Fibroblast of skin of abdomen (primary cell): ENCODE results near the gene HECA.
"Not testable (repeated sequence)": the region's sequence is repeated elsewhere in the genome, so short reads cannot be mapped to it uniquely, and the experiment has no call there.

Experiments
- DNase-seq: peaks from one replicate; pipeline ENCODE4 v3.0.0-alpha.2; 2013

Gene HECA

GRCh38 chr6:139165324-139165723 lies 30.4 kb downstream of the HECA start:
- no peak for DNase-seq

DNA sequence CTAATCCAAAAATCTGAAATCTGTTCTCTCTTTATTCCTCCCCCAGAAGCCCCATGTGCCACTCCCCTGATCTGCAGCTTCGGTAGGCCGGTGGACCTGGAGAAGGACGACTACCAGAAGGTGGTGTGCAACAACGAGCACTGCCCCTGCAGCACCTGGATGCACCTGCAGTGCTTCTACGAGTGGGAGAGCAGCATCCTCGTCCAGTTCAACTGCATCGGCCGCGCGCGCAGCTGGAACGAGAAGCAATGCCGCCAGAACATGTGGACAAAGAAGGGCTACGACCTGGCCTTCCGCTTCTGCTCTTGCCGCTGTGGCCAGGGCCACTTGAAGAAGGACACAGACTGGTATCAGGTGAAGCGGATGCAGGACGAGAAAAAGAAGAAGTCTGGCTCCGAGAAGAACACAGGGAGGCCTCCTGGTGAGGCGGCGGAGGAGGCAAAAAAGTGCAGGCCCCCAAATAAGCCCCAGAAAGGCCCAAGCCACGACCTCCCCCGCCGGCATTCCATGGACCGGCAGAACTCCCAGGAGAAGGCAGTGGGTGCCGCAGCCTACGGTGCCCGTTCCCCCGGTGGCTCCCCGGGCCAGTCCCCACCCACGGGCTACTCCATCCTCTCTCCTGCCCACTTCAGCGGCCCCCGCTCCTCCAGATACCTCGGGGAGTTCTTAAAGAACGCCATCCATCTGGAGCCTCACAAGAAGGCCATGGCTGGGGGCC lies 31.5 kb downstream of the HECA start:
- DNase-seq, result no peak

DNA sequence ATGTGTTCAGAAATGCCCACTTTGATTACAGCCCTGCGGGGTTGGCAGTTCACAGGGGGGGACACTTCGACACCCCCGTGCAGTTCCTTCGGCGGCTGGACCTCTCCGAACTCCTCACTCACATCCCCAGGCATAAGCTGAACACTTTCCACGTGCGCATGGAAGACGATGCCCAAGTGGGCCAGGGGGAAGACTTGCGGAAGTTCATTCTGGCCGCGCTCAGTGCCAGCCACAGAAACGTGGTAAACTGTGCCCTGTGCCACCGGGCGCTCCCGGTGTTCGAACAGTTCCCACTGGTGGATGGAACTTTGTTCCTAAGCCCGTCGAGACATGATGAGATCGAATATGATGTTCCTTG lies 32.1 kb downstream of the HECA start:
- DNase-seq, result no peak

GRCh38 chr6:139172151-139172550 lies 37.3 kb downstream of the HECA start:
- no peak for DNase-seq

DNA sequence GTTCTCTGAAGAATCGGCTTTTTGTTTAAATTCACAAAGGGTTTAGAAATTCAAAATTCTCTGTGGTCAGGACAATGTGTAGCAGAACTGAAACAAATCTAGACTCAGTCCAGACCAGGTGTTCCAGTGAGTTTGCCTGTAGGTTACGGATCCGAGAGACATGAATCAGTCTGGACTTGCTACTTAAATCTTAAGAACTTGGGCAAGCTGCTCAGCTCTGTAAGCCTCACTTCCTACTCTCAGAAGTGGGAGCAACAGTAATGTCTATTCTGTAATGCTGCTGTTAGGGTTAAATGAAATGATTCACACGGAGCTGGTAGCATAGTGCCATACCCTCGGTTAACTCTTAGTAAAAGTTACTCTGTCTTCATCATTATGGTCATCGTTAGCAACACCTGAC lies 37.7 kb downstream of the HECA start:
- DNase-seq, result no peak

DNA sequence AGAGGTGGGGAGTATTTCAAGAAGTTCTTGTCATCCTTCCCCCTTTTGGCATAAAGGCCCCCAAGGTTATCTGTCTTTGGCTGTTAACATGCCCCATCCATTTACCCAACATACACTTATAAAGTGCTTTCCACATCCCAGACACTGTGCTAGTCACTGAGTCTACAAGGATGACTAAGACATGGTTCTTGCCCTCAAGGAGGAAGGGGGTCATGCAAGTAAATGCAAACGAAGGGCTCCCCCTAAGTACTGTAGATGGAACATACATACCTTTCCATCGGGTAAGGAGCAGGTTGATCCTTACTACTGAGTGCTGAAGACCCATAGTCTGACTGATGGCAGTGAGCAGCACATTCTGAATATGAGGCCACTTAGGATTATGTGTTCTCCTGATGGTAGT lies 38.3 kb downstream of the HECA start:
- no peak for DNase-seq

- DNase-seq, result no peak
These were observed 38.9 kb downstream of the HECA start for GRCh38 chr6:139173822-139174221.

GRCh38 chr6:139174961-139175360 lies 40.1 kb downstream of the HECA start:
- DNase-seq, result no peak

DNA sequence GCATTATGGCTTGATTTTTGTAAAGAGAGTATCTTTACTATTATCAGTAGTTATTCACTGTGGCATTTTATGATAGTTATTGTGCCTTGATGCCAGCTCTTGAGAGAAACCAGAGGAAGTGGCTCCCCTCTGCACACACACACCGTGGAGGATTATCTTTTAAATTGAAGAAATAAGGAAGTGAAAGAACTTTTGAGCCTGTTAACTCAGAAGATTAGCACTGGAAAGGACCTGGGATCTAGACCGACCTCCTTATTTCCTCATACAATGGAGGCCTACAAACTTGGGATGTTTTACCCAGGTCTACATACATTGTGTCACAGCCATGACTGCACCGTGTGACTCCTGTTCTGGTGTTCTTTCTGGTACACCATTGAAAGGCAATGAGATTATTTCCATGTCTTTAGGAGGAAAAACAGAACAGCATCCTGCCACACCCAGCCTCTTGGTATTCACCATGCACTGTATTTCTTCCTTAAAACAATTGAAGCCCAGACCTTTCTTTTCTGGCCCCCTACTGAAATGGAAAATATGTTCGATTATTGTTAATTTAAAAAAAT lies 40.6 kb downstream of the HECA start:
- no peak for DNase-seq

GRCh38 chr6:139181236-139181635 lies 46.4 kb downstream of the HECA start:
- DNase-seq, result no peak

- no peak for DNase-seq
These were observed 49.2 kb downstream of the HECA start for GRCh38 chr6:139184047-139184446.

GRCh38 chr6:139184459-139184858 lies 49.6 kb downstream of the HECA start:
- no peak for DNase-seq

- DNase-seq, result no peak
These were observed 51.4 kb downstream of the HECA start for GRCh38 chr6:139186242-139186641.

DNA sequence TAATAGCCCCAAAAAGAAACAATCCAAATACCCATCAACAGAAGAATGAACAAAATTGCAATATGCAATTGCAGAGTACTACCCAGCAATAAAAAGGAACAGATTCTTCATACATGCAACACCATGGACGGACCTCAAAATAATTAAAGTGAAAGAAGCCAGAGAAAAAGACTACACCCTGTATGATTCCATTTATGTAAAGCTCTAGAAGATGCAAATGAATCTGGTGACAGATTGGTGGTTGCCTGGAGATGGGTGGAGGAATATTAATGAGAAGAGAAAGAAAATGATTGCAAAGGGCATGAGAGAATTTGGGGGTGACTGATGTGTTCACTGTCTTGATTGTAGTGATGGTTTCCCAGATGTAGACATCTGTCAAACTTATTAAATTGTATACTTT lies 51.8 kb downstream of the HECA start:
- DNase-seq, result no peak

- no peak for DNase-seq
These were observed 52.6 kb downstream of the HECA start for GRCh38 chr6:139187489-139187888.

- DNase-seq, result no peak
These were observed 54.8 kb downstream of the HECA start for GRCh38 chr6:139189665-139190064.

DNA sequence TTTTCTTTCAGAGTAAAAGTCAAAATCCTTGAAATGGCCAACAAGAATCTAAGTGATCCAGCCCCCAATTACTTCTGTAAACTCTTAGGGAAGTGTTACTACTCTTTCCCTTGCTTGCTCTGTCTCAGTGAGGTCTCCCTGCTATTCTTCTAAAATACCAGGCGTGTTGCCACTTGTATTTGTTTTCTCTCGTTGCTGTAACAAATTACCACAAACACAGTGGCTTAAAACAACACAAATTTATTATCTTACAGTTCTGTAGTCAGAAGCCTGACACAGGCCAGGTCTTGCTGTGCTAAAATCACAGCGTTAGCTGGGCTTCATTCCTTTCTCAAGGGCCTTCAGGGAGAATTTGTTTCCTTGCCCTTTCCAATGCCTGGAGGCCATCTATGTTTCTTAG lies 59.9 kb downstream of the HECA start:
- DNase-seq, result no peak

DNA sequence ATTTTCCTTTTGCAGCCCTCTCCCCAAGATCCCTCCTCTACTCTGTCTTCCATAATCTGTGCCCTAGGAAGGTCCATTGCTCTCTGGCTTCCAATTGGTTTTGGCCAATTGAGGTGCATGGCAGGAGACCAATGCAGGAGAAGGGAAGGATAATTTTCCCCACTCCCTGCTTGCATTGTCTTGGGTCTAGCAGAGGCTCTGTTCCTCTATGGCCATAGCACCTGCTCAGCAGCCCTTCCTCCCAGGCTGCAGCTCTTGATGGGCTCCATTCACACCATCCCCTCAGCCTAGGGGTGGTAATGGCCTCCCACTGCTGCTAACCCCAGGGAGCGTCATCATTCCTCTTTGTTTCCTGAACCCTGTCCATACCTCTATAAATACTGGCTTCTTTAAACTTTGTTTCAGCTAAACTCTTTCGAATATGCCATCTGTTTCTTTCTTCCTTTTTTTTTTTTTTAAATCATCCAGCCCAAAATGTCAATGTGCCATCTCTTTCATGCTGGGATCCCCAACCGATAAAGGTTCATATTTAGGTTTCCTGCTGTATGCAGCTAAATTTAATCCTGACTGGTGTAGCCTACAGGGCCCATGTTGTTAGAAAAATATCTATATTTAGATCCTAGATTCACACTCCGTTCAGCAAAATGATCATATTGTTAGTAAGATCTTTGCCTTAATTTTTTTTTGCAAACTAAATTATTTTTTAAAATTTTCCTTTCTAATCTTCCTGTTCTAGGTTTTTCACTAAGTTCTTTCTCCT lies 63.8 kb downstream of the HECA start:
- DNase-seq, result no peak

- no peak for DNase-seq
These were observed 66.5 kb downstream of the HECA start for GRCh38 chr6:139201378-139201777.

DNA sequence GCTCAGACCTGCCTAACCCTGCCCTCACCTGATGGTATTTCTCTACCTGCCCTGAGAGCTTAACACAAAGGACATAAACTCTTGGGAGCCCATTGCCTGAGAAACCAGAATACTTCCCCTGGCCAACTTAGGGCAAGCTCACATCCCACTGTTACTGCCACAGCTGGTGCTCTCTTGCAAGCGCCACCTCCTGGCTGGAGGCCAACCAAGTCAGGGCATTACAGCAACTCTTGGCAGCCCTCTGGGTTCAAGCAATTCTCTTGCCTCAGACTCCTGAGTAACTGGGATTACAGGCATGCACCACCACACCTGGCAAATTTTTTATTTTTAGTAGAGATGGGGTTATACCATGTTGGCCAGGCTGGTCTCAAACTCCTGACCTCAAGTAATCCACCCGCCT lies 70.1 kb downstream of the HECA start:
- DNase-seq, result no peak

DNA sequence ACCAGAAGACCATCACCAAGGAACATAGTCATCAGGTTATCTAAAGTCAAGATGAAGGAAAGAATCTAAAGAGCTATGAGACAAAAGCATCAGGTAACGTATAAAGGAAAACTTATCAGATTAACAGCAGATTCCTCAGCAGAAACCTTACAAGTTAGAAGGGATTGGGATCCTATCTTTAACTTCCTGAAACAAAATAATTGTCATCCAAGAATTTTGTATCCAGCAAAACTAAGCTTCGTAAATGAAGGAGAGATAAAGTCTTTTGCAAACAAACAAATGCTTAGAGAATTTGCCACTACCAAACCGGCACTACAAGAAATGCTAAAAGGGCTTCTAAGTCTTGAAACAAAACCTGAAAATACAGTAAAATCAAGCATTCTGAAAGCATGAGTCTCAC lies 71.0 kb downstream of the HECA start:
- no peak for DNase-seq

DNA sequence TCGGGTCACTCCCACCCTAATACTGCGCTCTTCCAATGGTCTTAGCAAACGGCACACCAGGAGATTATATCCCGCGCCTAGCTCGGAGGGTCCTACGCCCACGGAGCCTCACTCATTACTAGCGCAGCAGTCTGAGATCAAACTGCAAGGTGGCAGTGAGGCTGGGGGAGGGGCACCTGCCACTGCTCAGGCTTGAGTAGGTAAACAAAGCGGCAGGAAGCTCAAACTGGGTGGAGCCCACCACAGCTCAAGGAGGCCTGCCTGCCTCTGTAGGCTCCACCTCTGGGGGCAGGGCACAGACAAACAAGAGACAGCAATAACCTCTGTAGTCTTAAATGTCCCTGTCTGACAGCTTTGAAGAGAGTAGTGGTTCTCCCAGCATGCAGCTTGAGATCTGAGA lies 75.9 kb downstream of the HECA start:
- DNase-seq, result not testable (repeated sequence)

DNA sequence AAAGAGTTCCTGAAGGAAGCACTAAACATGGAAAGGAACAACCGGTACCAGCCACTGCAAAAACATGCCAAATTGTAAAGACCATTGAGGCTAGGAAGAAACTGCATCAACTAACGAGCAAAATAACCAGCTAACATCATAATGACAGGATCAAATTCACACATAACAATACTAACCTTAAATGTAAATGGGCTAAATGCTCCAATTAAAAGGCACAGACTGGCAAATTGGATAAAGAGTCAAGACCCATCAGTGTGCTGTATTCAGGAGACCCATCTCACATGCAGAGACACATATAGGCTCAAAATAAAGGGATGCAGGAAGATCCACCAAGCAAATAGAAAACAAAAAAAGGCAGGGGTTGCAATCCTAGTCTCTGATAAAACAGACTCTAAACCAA lies 77.6 kb downstream of the HECA start:
- not testable (repeated sequence) for DNase-seq

GRCh38 chr6:139219271-139219729 lies 84.4 kb downstream of the HECA start:
- peak; percentile 91 for DNase-seq
